ENCODE results near the gene LRRC61.
"Not testable (repeated sequence)": the region's sequence is repeated elsewhere in the genome, so short reads cannot be mapped to it uniquely, and the experiment has no call there.

The LRRC61 gene

GRCh38 chr7:150307904-150308303 lies 15.3 kb upstream of the LRRC61 start:
- no peak for DNase-seq

- no peak for DNase-seq
These were observed 14.6 kb upstream of the LRRC61 start for GRCh38 chr7:150308575-150308974.

- DNase-seq = no peak
These were observed 12.0 kb upstream of the LRRC61 start for GRCh38 chr7:150311146-150311545.

GRCh38 chr7:150311711-150312110 lies 11.4 kb upstream of the LRRC61 start:
- no peak for DNase-seq

GRCh38 chr7:150312649-150313366 lies 10.3 kb upstream of the LRRC61 start:
- DNase-seq = not testable (repeated sequence)

GRCh38 chr7:150313367-150313809 lies 9.8 kb upstream of the LRRC61 start:
- no peak for DNase-seq

GRCh38 chr7:150313870-150314269 lies 9.3 kb upstream of the LRRC61 start:
- DNase-seq = no peak

- DNase-seq = no peak
These were observed 8.4 kb upstream of the LRRC61 start for GRCh38 chr7:150314639-150315239.

- not testable (repeated sequence) for DNase-seq
These were observed 6.2 kb upstream of the LRRC61 start for GRCh38 chr7:150316987-150317386.

- no peak for DNase-seq
These were observed 5.3 kb upstream of the LRRC61 start for GRCh38 chr7:150317748-150318444.

- DNase-seq = no peak
These were observed 1.4 kb upstream of the LRRC61 start for GRCh38 chr7:150321788-150322113.

- DNase-seq = no peak
These were observed 882 bp upstream of the LRRC61 start for GRCh38 chr7:150322114-150322832.

GRCh38 chr7:150323682-150324372 lies 672 bp downstream of the LRRC61 start:
- DNase-seq = no peak

- no peak for DNase-seq
These were observed 1.3 kb downstream of the LRRC61 start for GRCh38 chr7:150324373-150324961.

- DNase-seq = no peak
These were observed 2.0 kb downstream of the LRRC61 start for GRCh38 chr7:150325110-150325611.

GRCh38 chr7:150325901-150326300 lies 2.7 kb downstream of the LRRC61 start:
- DNase-seq = no peak

- no peak for DNase-seq
These were observed 3.6 kb downstream of the LRRC61 start for GRCh38 chr7:150326657-150327268.

GRCh38 chr7:150327308-150327707 lies 4.2 kb downstream of the LRRC61 start:
- DNase-seq = no peak

- no peak for DNase-seq
These were observed 6.4 kb downstream of the LRRC61 start for GRCh38 chr7:150329331-150330120.

GRCh38 chr7:150330211-150330885 lies 7.2 kb downstream of the LRRC61 start:
- no peak for DNase-seq
